ENCODE results near the gene SPA17.
A peak's percentile ranks its signal among the peaks of the same experiment; 100 is the strongest.

The SPA17 gene

GRCh38 chr11:124662106-124662505 lies 11.6 kb upstream of the SPA17 start:
- no peak overlapping the region for H3K4me3 ChIP-seq (ENCODE audit: extremely low read depth, insufficient read depth, low read length, poor library complexity, severe bottlenecking)
- no peaks in the 10 kb centered on the region for H3K4me1 ChIP-seq (ENCODE audit: control insufficient read depth, insufficient read depth, low read length, poor library complexity, severe bottlenecking)
- no peaks in the 10 kb centered on the region for H3K36me3 ChIP-seq (ENCODE audit: control insufficient read depth, insufficient read depth, low read length)
- H3K27ac ChIP-seq (ENCODE audit: low read depth, low read length, severe bottlenecking): no peak overlapping the region
- H3K9me3 ChIP-seq (ENCODE audit: control insufficient read depth, low read length): no peaks in the 10 kb centered on the region
- WGBS, 2 experiments (ENCODE audit: insufficient coverage in 2 of 2): 81 to 91% methylated on average over 3 to 4 of the region's 4 CpGs

GRCh38 chr11:124663861-124664260 lies 9.8 kb upstream of the SPA17 start:
- no peaks in the 10 kb centered on the region for H3K36me3 ChIP-seq (ENCODE audit: control insufficient read depth, insufficient read depth, low read length)
- no peaks in the 10 kb centered on the region for H3K4me1 ChIP-seq (ENCODE audit: control insufficient read depth, insufficient read depth, low read length, poor library complexity, severe bottlenecking)
- H3K9me3 ChIP-seq (ENCODE audit: control insufficient read depth, low read length): no peaks in the 10 kb centered on the region
- WGBS, 2 experiments (ENCODE audit: insufficient coverage in 2 of 2): 100% methylated on average over 1 of the region's 2 CpGs; no CpG with 5 or more reads in 1 of the 2 experiments
- no peak overlapping the region for H3K4me3 ChIP-seq (ENCODE audit: extremely low read depth, insufficient read depth, low read length, poor library complexity, severe bottlenecking)
- no peak overlapping the region for H3K27ac ChIP-seq (ENCODE audit: low read depth, low read length, severe bottlenecking)

GRCh38 chr11:124667601-124668000 lies 6.1 kb upstream of the SPA17 start:
- WGBS, 2 experiments (ENCODE audit: insufficient coverage in 2 of 2): 90 to 91% methylated on average over 3 of the region's 3 CpGs
- Histone ChIP-seq H3K36me3 (ENCODE audit: control insufficient read depth, insufficient read depth, low read length) (no peaks in the 10 kb centered on the region), H3K4me3 (ENCODE audit: extremely low read depth, insufficient read depth, low read length, poor library complexity, severe bottlenecking) (no peak overlapping the region), H3K4me1 (ENCODE audit: control insufficient read depth, insufficient read depth, low read length, poor library complexity, severe bottlenecking) (no peaks in the 10 kb centered on the region), H3K27ac (ENCODE audit: low read depth, low read length, severe bottlenecking) (no peak overlapping the region), H3K9me3 (ENCODE audit: control insufficient read depth, low read length) (no peaks in the 10 kb centered on the region)

- WGBS, 2 experiments (ENCODE audit: insufficient coverage in 2 of 2): 30 to 45% methylated on average over 2 to 5 of the region's 8 CpGs
- Histone ChIP-seq H3K4me1 (ENCODE audit: control insufficient read depth, insufficient read depth, low read length, poor library complexity, severe bottlenecking) (no peaks in the 10 kb centered on the region), H3K27ac (ENCODE audit: low read depth, low read length, severe bottlenecking) (no peak overlapping the region), H3K9me3 (ENCODE audit: control insufficient read depth, low read length) (no peaks in the 10 kb centered on the region), H3K4me3 (ENCODE audit: extremely low read depth, insufficient read depth, low read length, poor library complexity, severe bottlenecking) (no peak overlapping the region), H3K36me3 (ENCODE audit: control insufficient read depth, insufficient read depth, low read length) (no peaks in the 10 kb centered on the region)
These were observed 4.5 kb upstream of the SPA17 start for GRCh38 chr11:124669193-124669592.

GRCh38 chr11:124670732-124671131 lies 3.0 kb upstream of the SPA17 start:
- Histone ChIP-seq H3K27ac (ENCODE audit: low read depth, low read length, severe bottlenecking) (no peak overlapping the region), H3K4me1 (ENCODE audit: control insufficient read depth, insufficient read depth, low read length, poor library complexity, severe bottlenecking) (no peaks in the 10 kb centered on the region), H3K4me3 (ENCODE audit: extremely low read depth, insufficient read depth, low read length, poor library complexity, severe bottlenecking) (no peak overlapping the region), H3K36me3 (ENCODE audit: control insufficient read depth, insufficient read depth, low read length) (no peaks in the 10 kb centered on the region), H3K9me3 (ENCODE audit: control insufficient read depth, low read length) (no peaks in the 10 kb centered on the region)
- 86 to 88% methylated on average over 1 to 2 of the region's 3 CpGs for WGBS, 2 experiments (ENCODE audit: insufficient coverage in 2 of 2)

- Histone ChIP-seq H3K4me1 (ENCODE audit: control insufficient read depth, insufficient read depth, low read length, poor library complexity, severe bottlenecking) (no peaks in the 10 kb centered on the region), H3K36me3 (ENCODE audit: control insufficient read depth, insufficient read depth, low read length) (no peaks in the 10 kb centered on the region), H3K9me3 (ENCODE audit: control insufficient read depth, low read length) (no peaks in the 10 kb centered on the region), H3K27ac (ENCODE audit: low read depth, low read length, severe bottlenecking) (no peak overlapping the region), H3K4me3 (ENCODE audit: extremely low read depth, insufficient read depth, low read length, poor library complexity, severe bottlenecking) (peak overlapping the region; percentile 55)
- 87 to 92% methylated on average over 3 to 4 of the region's 7 CpGs for WGBS, 2 experiments (ENCODE audit: insufficient coverage in 2 of 2)
These were observed 1.0 kb upstream of the SPA17 start for GRCh38 chr11:124672536-124673215.

GRCh38 chr11:124674168-124674517 lies 439 bp downstream of the SPA17 start:
- WGBS, 2 experiments (ENCODE audit: insufficient coverage in 2 of 2): 46 to 57% methylated on average over 10 to 16 of the region's 18 CpGs
- Histone ChIP-seq H3K27ac (ENCODE audit: low read depth, low read length, severe bottlenecking) (peak overlapping the region; percentile 93), H3K36me3 (ENCODE audit: control insufficient read depth, insufficient read depth, low read length) (no peaks in the 10 kb centered on the region), H3K9me3 (ENCODE audit: control insufficient read depth, low read length) (no peaks in the 10 kb centered on the region), H3K4me1 (ENCODE audit: control insufficient read depth, insufficient read depth, low read length, poor library complexity, severe bottlenecking) (no peaks in the 10 kb centered on the region), H3K4me3 (ENCODE audit: extremely low read depth, insufficient read depth, low read length, poor library complexity, severe bottlenecking) (peak overlapping the region; percentile 55)

GRCh38 chr11:124674571-124674970 lies 867 bp downstream of the SPA17 start:
- Histone ChIP-seq H3K4me1 (ENCODE audit: control insufficient read depth, insufficient read depth, low read length, poor library complexity, severe bottlenecking) (no peaks in the 10 kb centered on the region), H3K9me3 (ENCODE audit: control insufficient read depth, low read length) (no peaks in the 10 kb centered on the region), H3K27ac (ENCODE audit: low read depth, low read length, severe bottlenecking) (peak overlapping the region; percentile 93), H3K36me3 (ENCODE audit: control insufficient read depth, insufficient read depth, low read length) (no peaks in the 10 kb centered on the region), H3K4me3 (ENCODE audit: extremely low read depth, insufficient read depth, low read length, poor library complexity, severe bottlenecking) (peak overlapping the region; percentile 55)
- WGBS, 2 experiments (ENCODE audit: insufficient coverage in 2 of 2): 50 to 92% methylated on average over 1 to 5 of the region's 5 CpGs

GRCh38 chr11:124676386-124676785 lies 2.7 kb downstream of the SPA17 start:
- Histone ChIP-seq H3K27ac (ENCODE audit: low read depth, low read length, severe bottlenecking) (no peak overlapping the region), H3K9me3 (ENCODE audit: control insufficient read depth, low read length) (no peaks in the 10 kb centered on the region), H3K36me3 (ENCODE audit: control insufficient read depth, insufficient read depth, low read length) (no peaks in the 10 kb centered on the region), H3K4me3 (ENCODE audit: extremely low read depth, insufficient read depth, low read length, poor library complexity, severe bottlenecking) (no peak overlapping the region), H3K4me1 (ENCODE audit: control insufficient read depth, insufficient read depth, low read length, poor library complexity, severe bottlenecking) (no peaks in the 10 kb centered on the region)
- WGBS, 2 experiments (ENCODE audit: insufficient coverage in 2 of 2): 80% methylated on average over 1 of the region's 2 CpGs

- H3K4me1 ChIP-seq (ENCODE audit: control insufficient read depth, insufficient read depth, low read length, poor library complexity, severe bottlenecking): no peaks in the 10 kb centered on the region
- H3K9me3 ChIP-seq (ENCODE audit: control insufficient read depth, low read length): peaks cover 3% of the 10 kb centered on the region
- H3K27ac ChIP-seq (ENCODE audit: low read depth, low read length, severe bottlenecking): no peak overlapping the region
- WGBS, 2 experiments (ENCODE audit: insufficient coverage in 2 of 2): 80% methylated on average over 2 of the region's 5 CpGs; no CpG with 5 or more reads in 1 of the 2 experiments
- peaks cover 3% of the 10 kb centered on the region for H3K36me3 ChIP-seq (ENCODE audit: control insufficient read depth, insufficient read depth, low read length)
- H3K4me3 ChIP-seq (ENCODE audit: extremely low read depth, insufficient read depth, low read length, poor library complexity, severe bottlenecking): no peak overlapping the region
These were observed 4.7 kb downstream of the SPA17 start for GRCh38 chr11:124678416-124678815.

GRCh38 chr11:124681421-124681820 lies 7.7 kb downstream of the SPA17 start:
- peaks cover 10% of the 10 kb centered on the region for H3K9me3 ChIP-seq (ENCODE audit: control insufficient read depth, low read length)
- no peaks in the 10 kb centered on the region for H3K4me1 ChIP-seq (ENCODE audit: control insufficient read depth, insufficient read depth, low read length, poor library complexity, severe bottlenecking)
- no CpG with 5 or more reads among the region's 2 CpGs for WGBS, 2 experiments (ENCODE audit: insufficient coverage in 2 of 2)
- H3K36me3 ChIP-seq (ENCODE audit: control insufficient read depth, insufficient read depth, low read length): peaks cover 3% of the 10 kb centered on the region
- H3K27ac ChIP-seq (ENCODE audit: low read depth, low read length, severe bottlenecking): no peak overlapping the region
- H3K4me3 ChIP-seq (ENCODE audit: extremely low read depth, insufficient read depth, low read length, poor library complexity, severe bottlenecking): no peak overlapping the region
